SIG-M5 (cell line): ENCODE measurements around the gene GLRA3.
"Not testable (repeated sequence)": the region's sequence is repeated elsewhere in the genome, so short reads cannot be mapped to it uniquely, and the experiment has no call there.

Experiments used
- DNase-seq: peaks from one replicate; lab custom pipeline; 2025; lab: John Stamatoyannopoulos, UW

Gene GLRA3

DNA sequence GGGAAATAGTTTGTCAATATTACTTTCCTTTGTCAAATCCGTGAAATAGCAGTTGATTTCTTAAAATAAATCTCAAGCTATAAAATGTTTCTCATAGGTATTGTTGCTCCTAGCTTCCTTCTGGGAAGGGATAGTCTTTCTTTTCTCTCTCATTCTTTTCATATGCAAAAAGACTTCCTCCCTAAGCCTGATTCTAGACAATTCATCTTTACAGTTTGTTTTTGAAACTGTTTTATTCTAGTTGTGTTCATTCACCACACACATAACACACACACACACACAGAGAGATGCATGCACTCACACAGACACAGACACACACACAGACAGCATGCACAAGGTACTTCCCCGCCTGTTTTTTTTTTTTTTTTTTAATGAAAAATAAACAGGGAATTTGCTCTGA, 18.2 kb downstream of the GLRA3 start:
- DNase-seq = no peak

DNA sequence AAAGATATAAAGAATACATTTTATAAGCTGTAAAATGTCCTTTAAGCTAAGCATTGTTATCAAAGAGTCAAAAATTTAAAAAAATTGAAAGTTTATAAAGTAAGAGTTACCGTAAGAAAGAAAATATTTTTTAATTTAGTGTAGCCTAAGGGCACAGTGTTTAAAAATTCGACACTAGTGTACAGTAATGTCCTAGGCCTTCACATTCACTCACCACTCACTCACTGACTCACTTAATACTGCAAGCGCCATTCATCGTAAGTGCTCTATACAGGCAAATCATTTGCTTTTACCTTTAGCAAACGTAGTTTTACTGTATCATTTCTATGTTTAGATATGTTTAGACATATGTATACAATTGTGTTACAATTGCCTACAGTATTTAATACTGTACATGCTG, 20.2 kb downstream of the GLRA3 start:
- DNase-seq = no peak

DNA sequence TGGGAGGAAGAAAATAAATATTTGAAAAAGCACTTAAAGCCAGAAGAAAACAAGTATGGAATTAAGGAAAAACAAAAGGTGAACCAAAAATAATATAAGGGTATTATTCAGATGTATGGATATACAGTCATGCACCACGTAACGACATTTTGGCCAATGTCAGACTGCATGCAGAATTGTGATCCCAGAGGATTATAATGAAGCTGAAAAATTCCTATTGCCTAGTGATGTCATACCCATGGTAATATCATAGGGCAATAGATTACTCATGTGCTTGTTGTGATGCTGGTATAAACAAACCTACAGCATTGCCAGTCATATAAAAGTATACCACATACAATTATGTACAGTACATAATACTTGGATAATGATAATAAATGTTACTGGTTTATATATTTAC, 20.9 kb downstream of the GLRA3 start:
- DNase-seq = no peak

DNA sequence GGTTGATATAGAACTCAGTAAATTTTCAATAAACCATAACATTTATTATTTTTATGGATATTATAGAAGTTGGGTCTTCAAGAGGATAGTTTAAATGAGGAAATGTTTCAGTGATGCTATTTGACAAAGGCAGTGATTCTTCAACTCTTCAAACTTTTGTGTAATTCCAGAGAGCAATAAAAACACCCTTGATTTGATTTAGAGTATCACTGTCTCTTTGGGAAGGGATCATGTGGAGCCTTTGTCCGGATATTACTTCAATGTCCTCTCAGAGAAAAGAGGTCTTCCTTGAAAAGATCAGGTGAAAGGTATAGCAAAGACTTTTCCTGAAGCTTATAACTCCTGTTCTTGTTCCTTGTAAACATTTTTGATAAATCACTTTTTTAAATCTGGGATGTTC, 23.3 kb downstream of the GLRA3 start:
- no peak for DNase-seq

DNA sequence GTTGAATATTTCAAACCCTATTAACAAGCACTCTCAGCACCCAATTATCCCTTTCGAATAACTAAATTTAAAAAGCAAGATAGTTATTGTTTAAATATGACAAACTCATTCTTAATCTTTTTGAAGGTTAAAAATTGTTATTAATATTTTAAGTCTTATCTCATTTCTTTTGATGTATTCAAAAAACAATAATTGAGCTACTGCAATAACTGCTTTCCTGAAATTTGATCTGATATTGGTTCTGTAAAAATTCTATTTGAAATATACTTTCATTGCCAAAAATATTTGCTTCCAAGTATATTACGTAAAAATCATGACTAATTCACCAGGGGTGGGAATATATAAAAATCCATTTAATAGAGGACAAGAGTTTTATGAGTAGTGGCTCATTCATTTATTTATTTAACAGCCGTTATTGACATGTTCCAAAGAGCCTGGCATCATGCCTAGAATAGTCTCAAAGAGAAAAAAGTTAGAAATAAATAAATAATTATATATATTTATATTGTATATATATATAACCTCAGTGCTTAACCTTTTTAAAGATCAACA, 34.4 kb downstream of the GLRA3 start:
- no peak for DNase-seq

DNA sequence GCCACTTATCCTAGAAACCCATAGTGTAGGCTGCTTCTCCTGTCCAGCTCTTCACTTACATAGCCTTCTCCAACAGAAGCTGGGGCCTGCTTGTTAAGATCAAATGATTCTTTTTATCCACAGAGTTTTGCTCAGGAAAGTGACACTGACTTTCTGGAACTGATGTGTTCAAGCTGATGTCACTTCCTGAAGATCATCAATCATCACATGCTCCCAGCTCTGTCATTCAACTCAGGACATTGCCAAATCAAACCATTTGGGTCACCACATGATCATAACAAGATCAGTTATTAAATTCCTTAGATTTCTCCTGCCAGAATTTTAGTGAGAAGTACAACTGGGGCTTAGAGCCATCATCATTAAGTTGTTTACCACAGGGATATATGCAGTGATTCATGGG, 39.4 kb downstream of the GLRA3 start:
- DNase-seq = no peak

DNA sequence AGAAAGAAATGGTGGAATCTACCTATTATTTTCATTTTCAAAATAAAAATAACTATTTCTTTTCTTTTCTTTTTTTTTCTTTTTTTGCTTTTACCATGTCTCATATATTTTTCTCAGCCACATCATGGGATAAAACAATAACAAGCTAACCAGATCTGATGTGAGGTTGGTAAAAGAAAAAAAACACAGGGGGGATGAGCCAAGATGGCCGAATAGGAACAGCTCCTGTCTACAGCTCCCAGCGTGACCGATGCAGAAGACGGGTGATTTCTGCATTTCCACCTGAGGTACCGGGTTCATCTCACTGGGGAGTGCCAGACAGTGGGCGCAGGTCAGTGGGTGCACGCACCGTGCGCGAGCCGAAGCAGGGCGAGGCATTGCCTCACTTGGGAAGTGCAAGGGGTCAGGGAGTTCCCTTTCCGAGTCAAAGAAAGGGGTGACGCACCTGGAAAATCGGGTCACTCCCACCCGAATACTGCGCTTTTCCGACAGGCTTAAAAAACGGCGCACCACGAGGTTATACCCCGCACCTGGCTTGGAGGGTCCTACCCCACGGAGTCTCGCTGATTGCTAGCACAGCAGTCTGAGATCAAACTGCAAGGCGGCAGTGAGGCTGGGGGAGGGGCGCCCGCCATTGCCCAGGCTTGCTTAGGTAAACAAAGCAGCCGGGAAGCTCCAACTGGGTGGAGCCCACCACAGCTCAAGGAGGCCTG, 50.6 kb downstream of the GLRA3 start:
- DNase-seq = not testable (repeated sequence)

DNA sequence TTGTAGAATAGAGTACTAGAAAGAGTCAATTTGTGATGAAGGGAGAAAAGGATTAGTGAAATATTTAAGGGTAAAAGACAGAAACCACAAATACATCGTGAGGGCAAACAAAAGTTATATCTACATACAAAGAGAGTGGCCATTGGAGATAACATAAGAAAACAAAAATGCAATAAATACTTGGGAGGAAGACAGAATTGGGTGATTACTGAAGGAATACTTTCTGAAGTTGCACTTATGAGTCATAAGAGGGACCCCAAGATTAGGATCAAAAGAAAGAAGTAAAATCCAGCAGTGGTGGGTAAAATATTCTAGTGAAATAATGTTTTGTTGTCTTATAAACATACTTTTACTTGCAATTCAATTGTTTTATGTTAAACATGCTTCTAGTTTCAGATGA, 53.7 kb downstream of the GLRA3 start:
- DNase-seq = no peak

DNA sequence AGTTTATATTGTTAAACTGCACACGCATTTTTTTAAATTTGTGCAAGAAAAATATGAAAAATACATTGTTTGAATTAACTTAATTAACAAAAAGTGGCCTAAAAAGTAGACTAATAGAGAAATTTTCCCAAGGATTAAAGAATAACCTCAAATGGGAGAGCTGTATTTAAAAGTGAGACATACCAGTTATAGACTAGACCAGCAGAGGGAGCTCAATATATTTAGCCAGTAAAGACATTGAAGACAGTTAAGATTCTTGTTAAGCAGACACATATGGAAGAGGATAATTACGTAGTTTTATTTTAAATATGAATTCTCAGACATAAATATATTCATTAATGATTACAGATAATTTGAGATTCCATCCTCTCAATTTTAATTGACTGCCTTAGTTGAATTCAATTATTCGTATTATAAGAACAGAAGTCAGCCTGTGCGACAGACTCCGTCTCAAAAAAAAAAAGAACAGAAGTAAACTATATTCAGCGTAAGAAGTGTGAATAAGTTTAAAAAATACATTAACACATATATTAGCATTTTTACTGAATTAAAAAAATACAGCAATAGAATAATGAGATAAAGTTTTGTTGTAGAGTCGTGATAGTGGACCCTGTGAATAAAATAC, 64.8 kb downstream of the GLRA3 start:
- DNase-seq = peak; percentile 12

DNA sequence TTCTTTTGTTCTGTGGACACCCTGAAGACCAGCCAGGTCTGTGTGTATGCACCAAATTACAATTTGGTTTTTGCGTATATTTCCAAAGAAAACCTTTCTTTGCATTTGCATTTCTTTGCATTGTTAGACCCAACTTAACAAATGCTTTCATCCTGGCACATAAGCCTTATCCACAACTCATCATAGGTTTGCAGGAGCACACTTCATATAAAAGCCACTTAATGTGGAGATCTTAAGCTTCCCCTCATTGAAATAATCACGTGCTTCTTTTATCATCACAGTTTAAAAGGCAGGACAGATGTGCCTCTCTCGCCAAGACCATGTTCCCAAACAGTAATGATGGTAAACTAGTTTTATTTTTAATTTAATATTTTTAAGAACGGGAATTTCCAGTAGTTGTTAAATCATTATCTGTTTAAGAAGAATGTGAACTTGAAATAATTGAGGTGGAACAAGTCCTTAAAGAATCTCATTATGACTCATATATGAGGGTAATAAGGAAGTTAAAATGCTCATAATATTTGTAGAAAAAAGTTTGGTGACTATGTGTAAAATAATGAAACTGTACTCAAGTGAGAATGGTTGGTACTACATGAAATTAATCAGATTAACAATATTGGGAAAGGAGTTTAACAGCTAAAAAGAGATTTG, 65.5 kb downstream of the GLRA3 start:
- no peak for DNase-seq

DNA sequence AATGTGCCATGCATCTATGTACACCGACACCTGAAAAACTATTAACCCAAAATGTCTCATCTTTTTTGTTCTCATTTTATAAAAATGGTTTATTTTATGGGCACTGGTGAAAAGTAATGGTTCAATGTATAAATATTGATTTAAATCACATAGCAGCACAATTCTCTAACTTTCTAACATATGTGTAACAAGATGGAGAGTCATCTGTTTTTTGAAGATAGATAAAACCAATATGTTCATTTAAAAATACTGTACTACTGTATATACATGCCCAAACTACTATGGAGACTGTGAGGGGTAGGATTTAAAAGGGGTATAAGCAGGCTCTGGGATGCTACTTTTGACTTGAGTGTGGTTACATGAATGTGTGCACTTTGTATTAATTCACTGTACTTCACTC, 67.6 kb downstream of the GLRA3 start:
- DNase-seq = no peak

DNA sequence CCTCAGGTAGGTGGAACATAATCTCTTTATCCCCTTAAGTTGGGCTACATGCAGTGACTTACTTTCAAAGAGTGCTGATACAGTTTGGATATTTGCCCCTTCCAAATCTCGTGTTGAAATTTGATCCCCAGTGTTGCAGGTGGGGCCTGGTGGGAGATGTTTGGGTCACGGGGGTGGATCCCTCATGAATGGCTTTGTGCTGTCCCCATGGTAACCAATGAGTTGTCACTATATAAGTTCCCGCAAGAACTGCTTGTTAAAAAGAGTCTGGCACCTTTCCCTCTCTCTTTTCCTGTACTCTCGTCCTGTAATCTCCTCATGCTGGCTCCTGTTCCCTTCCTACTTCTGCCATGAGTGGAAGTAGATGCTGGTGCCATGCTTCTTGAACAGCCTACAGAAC, 71.3 kb downstream of the GLRA3 start:
- DNase-seq = no peak

DNA sequence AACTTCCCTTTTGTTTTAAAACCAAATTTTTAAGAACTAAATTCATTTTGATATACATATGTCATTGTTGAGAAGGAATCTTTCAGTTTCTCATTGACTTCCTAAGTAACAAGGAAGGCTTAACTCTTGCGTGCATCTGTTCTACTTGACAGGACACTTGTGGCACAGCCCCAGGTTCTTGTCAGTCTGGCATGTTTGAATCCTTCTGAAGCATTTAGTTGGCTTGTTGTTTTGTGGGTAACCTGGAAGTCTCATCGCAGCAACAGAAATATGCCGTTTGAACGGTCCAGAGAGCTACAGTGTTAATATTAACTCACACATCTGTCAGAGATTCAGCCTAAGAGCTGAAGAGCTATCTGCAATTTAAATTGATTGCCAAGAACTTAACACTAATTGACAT, 76.0 kb downstream of the GLRA3 start:
- DNase-seq = no peak

DNA sequence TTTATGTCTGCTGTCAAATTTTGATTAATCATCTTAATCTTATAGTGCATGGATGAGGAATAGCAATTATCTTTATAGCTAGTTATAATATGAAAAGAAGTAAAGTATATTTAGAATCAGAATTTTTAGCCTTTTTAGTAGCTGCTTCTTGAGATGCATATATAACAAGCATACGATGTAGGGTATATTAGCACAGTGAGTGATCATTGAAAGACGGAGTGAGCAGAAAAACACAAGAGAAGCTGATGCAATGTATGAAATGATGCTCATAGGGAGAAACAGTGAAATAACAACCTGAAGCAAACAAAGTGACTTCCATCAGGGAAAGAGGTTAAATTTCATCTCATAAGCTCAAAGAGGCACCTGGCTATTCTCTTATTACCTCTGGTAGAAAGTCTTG, 77.0 kb downstream of the GLRA3 start:
- DNase-seq = no peak

DNA sequence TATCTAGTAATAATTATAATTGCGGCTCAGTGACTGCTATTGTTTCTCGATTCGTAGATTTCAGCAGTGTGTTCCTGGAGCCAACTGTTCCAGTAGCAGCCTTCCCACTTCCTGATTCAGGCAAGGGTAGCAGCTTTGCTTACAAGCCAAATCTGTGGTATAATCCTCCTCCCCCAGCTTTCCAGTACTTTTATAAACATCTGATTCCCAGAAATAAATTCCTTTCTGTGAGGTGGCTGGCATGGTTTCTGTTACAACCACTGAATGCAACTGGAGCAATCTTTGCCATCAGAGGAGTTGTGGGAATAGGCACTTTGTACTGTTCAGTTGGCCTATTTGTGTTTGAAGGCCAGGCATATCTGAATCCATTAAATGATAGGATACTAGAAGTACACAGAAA, 80.0 kb downstream of the GLRA3 start:
- no peak for DNase-seq

DNA sequence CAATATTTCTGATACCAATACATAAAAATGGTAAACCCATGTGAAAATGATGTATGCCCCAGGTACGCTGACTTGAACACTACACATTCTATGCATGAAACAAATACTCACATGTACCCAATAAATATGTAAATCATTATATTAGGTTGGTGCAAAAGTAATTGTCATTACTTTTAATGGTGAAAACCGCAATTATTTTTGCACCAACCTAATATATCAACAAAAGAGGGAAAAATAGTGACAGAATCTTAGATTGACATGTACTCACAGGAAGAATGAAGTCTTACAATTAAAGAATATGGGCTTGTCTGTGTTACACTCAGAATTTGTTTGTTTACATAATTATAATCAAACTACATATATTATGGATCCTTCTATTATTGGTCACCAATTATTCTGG, 82.3 kb downstream of the GLRA3 start:
- no peak for DNase-seq

DNA sequence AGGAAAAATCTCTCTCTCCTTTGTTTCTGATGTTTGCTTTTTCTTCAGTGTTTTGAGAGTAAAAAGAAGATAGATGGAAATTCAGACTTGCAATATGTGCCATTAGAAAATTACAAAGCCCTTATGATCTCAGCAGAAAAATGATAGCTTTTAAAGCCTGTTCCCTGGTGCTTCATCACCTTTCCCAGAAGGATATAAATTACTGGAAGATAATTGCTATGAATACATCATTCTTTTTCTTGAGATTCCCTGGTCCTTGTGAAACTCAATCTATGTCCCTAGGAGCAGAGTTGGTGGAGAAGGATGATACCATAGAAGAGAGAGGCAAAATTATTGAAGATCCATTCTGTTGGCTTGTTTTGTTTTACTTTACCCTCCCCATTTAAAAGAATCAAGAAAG, 86.5 kb downstream of the GLRA3 start:
- DNase-seq = no peak

DNA sequence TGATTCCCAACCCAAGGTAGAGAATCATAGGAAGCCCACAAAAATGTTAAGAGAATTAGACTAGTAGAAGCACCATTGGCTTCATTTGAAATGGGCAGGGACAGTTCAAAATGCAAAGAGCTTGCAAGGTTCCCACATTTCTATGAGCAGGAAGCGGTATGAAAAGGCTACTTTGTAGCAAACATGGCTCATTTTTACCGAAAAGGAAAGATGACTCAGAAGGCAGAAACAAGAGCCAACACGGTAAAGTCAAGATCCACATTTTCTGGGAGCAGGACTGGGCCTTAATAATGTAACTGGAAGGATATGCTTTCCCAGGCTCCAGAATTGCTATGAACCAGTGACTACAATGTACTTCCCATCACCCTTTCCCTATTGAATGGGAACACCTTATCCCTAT, 89.5 kb downstream of the GLRA3 start:
- no peak for DNase-seq

DNA sequence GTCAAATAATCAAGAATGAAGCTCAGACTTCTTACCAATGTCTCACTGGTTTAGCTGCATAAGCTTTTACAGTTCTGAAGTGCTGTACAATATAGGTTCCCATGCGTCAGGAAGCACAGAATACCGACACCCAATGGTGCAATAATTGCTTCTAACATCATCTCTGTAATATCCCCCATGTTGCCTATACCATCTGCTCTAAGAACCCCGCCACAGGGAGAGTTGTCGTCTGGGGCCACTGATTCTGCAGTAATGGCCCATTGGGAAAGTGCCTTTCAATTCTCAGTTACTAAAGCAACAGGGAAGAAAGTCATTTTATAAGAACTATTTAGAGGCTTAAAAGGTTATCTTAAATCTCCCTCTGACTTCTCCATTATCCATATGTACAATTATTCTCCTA, 94.9 kb downstream of the GLRA3 start:
- no peak for DNase-seq

DNA sequence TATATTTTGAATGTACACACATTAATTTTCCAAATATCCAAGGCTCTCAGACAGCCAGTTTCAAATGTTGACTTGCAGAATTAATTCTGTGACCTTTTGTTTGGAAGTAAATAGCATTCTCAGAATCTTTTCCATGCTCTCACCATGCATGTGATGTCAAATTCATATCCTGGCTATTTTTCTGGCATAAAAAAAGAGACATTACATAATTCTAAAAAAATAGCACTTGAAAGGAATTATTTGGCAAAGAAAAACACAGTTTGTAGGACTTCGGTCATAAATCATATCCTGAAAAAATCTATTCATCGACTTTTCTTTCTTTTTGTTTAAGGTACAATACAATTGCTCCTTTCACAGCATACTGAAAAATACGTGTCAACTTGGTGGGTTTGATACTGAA, 111.2 kb downstream of the GLRA3 start:
- DNase-seq = no peak

DNA sequence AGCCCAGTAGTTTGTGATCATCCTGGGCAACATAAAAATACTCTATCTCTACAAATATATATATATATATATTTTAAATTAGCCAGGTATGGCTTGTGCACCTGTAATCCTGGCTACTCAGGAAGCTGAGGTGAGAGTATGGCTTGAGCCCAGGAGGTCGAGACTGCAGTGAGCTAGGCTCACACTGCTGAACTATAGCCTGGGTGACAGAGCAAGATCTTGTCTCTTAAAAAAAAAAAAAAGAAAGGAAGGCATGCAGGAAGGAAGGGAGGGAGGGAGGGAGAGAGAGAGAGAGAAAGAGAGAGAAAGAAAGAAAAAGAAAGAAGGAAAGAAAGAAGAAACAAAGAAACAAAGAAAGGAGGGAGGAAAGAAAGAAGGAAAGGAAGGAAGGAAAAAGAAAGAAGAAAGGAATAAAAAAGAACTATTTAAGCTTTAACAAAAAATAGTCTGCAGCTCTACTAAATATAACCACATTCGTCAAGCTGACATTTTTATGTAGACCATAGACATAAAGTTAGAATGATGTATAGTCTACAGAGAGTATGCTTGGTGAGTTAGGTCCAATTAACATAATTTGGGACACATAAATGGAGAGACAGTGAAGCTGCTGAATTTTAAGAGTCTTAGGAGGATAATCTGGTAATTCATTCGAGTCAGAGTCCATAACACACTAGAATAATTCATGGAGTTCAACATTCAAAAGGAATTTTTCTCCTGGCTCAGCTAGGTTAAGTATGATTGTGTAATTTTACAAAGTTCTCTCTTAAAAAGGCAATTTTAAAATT, 111.9 kb downstream of the GLRA3 start:
- DNase-seq = no peak

DNA sequence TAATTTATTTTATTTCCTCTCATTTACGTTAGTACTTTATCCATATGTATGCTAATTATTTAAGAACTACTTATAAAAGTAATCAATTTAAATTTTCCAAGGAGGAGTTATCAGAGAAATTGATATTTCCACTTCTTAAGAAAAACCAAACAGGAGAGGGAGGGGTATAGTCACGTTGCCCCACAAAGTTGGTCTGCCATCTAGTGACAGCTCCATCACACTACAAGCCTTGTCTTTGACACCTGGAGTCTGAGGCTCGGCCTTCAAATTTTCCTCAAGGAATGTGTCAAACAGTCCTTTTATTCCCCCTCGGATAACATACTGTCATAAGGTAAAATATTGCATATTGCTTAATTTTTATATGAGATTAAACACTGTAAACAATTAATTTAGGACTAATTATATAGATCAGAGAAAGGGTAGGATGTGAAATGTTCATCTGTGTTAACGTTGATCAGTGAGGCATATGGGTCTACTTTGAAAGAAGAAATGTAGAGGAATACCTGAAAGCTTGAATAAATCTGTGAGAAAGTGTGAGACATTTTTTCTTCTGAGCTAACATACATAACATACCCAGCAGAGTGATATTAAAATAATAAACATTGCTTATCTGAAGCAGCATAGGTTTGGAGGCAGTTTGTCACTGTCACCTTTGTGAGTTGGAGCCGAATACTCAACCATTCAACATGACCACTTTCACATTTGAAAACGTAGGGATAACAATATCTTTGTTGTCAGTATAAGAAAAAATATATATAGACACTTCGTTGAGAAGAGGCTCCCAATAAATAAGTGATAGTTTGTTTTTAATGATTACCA, 114.4 kb downstream of the GLRA3 start:
- DNase-seq = no peak
